HG02981 (cell line): ENCODE measurements around the gene MPHOSPH8.
"Not testable (repeated sequence)": the region's sequence is repeated elsewhere in the genome, so short reads cannot be mapped to it uniquely, and the experiment has no call there.

ENCODE experiments used
- ATAC-seq: cut with Tn5 transposase; IDR thresholded peaks from one replicate; pipeline ENCODE4 v1.9.1; 2021; ENCODE audit warnings: mild to moderate bottlenecking, moderate library complexity; ENCODE audit not compliant: unreplicated experiment

MPHOSPH8 gene

DNA sequence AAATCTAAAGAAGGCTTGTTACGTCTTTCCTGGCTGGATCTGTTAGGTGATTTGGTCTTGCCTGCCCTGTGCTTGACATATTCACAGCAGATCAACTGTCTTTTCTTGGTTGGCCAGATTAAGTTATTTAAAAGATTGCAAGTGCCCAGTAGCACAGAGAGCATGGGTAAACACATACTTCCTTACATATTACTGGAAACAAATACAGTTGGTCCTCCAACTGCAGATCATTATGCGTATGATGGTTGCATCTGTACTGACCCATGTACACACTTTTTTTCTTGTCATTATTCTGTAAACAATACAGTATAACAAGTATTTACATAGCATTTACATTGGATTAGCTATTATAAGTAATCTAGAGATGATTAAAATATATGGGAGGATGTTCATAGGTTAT is 9.2 kb upstream of the MPHOSPH8 start:
- ATAC-seq, result no peak

DNA sequence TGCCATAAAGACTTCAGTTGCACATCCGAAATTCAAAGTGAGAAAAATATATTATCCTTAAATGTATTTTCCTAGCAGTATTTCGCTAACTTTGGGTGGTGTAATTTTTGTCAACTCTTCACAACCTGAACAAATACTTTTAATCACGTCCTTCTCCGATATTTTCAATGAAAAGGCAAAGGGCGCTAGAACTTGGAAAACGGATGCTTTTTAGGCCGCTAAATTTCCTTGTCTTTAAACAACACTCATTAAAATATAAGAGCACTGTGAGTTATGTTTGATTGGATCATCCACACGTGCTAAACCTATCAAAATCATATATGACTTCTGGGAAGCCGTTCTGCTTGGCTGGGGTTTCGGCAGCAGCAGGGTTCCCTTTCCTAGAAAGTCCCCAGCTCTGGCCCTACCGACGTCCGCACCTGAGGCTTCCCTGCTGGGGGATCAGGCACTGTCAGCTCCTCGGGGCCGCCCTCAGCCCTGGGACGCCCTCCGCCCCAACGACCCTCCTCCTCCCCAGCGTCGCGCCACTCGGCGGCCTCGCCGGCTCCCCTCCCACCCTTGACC is 462 bp upstream of the MPHOSPH8 start:
- ATAC-seq, result no peak

DNA sequence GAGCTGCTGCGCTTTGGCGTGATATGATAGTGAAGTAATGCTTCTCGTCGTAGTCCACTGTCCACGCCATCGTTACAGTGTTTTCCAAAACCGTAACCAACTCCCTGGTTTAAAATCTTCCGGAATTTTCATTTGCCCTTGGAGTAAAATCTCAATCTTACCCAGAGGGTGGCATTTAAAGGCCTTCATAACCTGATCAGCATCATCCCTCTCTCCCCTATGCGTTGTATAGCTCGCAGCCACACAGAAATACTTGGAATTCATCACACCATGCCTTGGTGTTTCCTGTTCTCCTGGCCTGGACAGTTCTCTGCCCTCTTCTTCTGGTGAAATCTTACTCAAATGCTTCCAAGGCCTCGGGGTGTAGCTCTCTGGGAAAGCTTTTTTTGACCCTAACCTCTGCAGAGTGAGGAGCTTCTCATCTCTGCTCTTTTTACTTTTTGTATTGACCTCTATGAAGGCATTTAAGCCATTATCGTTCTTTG is 839 bp downstream of the MPHOSPH8 start:
- ATAC-seq, result peak; percentile 4

DNA sequence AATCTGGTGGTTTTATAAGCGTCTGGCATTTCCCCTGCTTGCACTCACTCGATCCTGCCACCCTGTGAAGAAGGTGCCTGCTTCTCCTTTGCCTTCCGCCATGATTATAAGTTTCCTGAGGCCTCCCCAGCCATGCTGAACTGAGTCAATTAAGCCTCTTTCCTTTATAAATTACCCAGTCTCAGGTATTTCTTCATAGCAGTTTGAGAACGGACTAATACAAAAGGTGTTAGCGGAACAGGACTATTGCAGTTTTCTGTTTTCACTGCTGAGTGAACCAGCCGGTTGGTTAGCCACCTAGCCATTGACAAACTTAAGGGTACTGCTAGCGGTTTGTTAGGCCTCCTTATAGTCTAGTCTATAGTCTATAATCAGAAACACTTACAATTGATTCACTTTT is 2.5 kb downstream of the MPHOSPH8 start:
- ATAC-seq, result not testable (repeated sequence)

DNA sequence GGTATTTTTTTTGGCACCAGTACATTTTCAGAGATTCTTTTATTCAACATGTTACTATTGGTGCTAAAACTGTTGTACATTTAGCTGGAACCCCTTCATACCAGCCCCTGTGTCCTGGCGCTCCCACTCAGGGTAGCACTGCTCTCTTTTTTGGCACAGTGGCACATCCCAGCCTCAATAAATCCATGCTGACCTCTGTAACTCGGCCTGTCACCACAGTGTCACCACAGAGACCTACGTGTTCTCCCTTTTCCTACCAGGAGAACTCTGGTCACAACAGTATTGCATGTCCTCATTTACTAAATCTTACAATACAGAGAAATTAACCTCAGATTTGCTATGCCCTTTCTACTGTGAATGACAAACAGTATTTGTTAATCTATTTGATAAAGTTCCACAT is 10.2 kb downstream of the MPHOSPH8 start:
- no peak for ATAC-seq

DNA sequence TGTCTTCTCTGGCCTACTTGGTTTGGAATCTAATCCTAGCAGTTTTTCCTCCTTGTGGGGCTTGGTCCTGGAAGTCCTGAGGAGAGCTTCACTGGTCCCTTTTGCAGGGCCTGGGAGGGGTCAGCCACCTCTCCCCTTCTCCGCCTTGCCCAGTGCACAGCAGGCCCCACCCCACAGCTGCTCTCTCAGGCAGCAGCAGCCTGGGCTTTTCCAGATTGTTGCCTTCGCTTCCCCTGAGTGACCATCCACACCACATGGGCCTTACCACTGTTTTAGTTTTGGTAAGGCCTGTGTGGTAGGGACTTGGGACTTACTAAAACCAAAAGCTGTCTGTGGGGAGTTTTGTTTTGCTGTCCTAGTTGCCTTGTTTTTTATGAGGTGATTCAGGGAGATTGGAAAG is 11.5 kb downstream of the MPHOSPH8 start:
- ATAC-seq, result no peak

DNA sequence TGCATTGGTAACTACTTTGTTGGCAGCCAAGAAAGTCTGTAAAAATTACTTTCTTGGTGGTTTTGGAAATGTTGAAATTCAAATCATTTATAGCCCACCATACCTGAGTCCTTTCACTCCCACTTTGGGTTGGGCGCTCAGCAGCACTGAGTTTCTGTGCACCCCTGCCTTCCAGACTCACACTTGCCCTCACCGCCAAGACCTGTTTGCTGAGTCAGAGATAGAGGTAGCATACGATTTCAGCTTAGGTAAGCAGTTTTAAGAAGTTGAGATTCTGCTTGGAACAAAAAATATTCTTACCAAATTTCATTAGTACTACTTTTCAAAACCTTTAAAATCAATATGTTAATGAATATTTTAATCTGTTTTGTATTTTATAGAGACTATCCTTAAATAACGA is 12.6 kb downstream of the MPHOSPH8 start:
- no peak for ATAC-seq

DNA sequence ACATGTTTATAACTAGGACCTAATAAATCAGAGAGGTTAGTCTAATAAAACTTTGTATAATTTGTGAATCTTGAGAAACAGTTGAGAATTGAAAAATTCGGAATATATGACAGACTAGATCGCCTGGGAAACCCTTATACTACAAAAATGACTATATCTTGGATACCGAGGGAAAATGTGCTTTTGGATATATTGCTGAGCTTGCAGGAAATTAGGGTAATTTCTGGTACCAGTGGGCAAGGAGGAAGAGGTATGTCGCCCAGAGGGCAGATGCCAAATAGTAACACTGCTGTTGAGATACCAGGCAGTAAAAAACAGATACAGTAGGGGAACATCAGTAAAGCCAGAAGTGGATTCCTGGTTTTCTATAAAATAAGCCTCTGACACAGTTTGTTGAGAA is 17.3 kb downstream of the MPHOSPH8 start:
- no peak for ATAC-seq

DNA sequence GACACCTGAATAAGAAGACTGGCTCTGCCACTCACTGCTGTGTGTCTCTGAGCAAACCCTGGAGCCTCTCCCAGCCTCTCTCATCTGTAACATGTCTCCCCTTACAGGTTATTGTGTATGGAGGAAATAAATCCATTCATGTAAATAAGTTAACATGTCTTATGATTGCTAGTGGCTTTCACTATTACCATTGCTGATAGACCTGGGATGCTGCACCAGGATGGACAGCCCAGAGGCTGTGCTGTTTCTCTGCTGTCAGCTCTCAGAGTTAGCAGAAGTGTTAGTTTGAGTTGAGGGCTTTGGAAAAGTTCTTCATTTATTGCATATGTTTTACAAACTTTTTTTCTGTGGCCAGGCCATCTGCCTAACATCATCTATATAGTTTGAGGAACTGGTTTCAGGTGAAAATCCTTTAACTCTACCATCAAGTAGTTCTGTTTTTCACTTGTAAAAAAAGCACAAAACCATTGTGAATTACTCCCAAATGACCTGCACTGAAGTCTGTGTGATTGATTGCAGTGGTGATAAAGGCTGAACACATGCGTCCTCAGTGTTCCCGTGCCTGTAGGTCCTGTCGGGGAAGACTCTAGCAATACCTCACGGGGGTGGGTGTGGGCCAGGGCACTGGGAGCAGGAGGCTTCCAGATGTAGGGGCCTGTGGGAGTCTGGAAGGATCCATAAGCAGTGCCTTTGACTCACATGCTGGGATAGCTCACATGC is 24.6 kb downstream of the MPHOSPH8 start:
- ATAC-seq, result no peak

DNA sequence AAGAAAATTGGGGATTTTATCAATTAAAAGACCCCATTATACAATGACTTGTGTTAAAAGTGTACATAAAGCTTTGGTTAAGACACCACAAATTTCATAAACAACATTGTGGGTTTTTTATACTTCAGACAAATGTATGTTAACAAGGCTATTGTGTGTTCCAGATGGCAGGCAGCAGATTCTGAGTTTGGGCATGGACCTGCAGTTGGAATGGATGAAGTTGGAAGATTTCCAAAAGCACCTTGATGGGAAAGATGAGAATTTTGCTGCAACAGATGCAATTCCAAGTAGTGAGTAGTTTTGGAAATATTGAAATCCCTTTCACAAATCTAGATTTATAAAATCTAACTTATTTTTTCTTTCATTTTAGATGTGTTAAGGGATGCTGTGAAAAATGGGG is 25.4 kb downstream of the MPHOSPH8 start:
- no peak for ATAC-seq

DNA sequence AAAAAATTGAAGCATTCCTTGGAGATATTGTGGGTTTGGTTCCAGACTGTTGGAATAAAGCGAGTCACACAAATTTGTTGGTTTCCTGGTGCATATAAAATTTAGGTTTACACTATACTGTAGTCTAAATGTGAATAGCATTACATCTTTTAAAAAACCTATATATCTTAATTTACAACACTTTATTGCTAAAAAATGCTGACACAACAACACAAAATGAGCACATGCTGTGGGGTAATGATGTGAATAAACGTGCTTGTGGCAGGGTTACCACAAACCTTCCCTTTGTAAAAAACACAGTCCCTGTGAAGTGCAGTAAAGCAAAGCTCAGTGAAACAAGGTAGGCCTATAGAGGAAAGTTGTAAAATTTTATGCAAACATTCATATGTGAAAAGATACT is 27.7 kb downstream of the MPHOSPH8 start:
- ATAC-seq, result no peak

DNA sequence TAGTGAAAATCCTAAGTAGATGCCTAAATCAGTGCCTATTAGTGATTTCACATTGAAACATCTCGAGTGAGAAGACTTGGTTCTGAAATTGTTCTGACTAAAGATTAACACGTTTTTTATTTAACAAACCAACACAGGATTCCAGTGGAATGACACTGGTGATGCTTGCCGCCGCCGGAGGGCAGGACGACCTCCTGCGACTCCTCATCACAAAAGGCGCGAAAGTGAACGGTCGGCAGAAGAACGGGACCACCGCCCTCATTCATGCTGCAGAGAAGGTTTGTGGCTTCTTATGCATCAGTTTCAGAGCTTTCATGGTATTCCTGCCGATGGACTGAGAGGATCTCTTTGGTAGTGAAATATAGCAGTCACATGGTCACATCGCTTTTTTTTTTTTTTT is 28.1 kb downstream of the MPHOSPH8 start:
- ATAC-seq, result no peak

DNA sequence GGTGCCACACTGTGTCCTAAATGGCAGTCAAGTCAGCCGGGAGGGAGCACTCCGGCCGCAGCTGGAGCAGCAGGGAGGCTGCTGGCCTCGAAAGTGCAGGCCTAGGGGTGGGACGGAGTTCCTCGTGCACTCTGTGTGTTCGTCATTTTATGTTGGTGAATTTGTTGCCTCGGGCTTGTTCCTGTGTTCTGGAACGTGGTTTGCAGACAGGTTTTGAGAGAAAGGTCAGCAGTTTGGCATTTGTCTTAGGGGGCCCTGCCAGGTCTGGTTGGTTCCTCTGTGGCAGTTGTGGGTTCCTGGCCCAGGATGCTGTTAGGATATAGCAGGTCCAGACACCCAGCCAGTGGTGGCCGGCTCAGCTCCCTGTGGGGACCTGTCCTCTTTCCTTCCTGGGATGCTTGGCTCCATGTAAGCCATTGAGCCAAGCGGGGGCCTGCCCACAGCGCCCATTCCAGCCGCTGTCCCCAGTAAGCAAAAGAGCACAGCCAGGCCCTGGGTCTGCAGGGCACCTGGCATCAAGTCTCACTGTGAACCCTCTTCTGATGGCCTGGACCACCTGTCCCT is 30.0 kb downstream of the MPHOSPH8 start:
- no peak for ATAC-seq

DNA sequence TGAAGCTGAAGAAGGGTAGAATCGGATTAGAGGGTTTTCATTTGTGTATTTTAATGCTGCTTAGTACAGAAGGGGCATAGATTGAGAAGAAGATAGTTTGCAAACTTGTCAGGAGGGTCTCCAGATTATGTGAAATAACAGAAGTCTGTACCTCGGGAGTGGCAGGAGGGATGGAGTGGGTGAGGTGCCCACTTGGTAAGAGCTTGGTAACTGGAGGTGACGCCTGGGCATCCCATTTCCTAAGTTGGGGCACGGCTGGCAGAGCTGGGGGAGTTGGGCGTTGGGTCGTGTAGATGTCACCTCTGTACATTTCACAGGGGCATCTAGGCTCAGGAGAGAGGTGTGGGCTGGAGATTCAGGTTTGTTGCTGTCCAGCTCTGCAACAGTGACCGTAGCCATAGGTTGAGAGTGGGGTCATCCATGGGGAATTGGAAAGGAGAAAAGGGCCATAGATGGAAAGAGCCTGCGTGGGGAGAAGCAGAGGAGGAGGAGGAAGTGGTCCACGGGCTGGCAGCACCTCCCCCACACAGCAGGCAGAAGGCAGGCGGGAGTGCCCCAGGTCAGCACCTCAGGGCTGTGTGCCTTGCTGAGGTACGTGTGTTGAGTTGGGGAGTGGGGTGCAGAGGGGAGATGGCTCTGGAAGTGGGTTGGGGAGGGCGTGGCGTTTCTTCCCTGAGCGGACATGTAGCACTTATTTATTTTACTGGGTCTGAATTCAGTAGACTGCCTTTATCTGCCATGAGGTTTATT is 31.2 kb downstream of the MPHOSPH8 start:
- ATAC-seq, result no peak

DNA sequence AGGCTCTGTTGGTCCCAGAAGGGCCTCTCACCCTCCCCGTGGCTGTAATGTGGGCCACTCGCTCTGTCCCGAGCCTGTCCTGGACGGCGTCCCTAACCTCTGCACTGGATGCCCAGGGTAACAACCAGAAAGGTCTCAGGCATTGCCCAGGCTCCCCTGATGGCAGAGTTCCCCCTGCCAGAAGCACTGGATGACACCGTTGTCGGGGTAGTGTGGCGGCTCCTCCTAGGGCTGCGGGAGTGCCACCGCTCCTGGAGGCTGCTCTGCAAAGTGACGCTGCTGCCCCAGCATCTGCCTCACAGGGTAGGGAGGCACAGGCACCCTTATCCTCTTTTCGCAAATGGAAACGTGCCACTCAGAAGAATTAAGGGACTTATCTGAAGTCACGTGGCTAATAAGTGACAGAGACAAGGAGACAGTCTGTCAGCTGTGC is 32.0 kb downstream of the MPHOSPH8 start:
- no peak for ATAC-seq

DNA sequence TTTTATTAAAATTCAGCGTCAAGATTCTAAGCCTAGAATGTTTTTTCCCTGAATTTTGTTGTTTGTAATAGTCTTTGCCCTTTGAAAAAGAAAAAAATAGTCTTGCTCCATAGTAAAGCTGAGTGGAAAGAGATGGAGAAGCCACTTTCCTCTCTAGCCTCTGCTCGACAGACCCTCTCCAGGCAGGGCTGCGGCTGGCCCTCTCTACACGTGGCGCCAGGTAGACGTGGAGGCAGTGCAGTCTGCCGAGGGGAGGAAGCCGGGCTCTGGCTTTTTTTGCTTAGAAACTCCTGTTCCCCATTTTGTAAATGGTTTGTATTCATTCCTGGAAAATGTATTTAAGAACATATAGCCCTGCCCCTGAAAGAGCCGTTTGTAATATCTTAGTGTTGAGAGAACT is 35.3 kb downstream of the MPHOSPH8 start:
- no peak for ATAC-seq

DNA sequence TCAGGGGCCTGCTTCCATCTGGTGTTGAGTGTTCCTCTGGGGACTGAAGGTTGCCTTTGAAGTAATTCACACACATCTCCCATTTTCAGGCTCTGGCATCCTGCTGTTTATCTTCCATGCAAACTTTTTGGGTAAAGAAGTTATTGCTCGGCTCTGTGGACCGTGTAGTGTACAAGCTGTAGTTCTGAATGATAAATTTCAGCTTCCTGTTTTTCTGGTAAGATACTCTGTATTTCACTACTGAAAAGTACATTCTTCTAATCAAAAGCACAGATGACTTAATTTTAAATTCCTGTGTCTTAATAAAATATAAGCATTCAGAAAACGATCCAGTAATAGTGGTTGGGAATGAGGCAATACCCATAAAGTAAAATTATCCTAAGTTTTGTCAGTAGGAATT is 36.7 kb downstream of the MPHOSPH8 start:
- no peak for ATAC-seq

DNA sequence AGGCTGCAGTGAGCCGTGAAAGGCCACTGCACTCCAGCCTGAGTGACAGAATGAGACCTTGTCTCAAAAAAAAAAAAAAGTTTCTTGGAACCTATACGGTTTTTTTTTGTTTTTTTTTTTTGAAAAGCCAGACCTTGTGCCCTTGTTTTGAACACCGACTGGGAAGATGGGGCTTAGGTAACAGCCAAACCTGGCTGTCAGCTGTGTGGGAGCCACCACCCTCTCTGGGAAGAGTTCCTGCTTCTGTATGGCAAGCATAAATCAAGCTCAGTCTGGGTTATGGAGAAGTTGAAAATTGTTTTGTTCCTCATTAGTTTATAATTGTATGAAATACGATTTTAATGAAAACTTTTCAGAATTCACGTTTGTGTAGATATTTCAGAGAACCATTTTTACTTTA is 39.5 kb downstream of the MPHOSPH8 start:
- ATAC-seq, result no peak

DNA sequence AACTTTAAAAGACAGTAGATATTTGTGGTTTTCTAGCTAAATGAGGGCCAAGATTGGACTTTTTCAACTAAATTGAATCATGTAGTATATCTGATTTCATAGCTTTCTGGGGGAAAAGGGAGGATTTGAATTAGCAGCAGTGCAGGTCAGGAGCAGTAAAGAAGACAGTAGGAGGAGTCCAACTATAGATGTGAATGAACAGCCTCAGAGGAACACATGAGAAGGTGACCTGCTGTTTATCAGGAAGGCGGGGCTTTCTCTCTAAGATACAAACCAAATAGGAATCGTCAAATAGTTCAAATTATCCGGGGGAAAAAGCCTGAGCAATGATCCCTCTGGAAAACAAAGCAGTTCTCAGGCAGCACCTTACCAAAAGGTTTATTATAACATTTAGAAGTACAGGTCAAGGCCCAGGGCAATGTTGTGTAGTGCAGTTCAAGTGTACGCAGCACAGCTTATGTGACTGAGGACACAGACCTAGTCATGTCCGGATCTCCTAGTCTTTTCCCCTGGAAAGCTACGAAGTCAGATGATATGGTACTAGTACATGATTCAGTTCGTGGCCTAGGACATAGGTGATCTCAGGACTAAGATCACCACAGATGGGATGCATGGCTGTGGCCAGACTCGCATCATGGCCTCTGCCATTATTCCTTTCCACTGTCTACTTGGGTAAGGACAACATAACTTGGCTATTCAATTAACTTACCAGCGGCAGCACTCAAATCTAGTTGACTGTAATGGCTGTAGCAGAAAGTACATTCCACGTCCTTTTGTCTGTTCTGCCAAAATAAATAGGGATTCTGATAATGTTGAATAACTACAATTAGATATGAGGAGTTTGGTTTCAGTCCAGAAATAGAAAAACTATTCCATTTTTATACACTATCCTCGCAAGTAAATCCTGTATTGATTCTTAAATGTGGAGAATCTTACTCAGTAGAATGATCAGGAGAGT is 40.3 kb downstream of the MPHOSPH8 start:
- no peak for ATAC-seq

DNA sequence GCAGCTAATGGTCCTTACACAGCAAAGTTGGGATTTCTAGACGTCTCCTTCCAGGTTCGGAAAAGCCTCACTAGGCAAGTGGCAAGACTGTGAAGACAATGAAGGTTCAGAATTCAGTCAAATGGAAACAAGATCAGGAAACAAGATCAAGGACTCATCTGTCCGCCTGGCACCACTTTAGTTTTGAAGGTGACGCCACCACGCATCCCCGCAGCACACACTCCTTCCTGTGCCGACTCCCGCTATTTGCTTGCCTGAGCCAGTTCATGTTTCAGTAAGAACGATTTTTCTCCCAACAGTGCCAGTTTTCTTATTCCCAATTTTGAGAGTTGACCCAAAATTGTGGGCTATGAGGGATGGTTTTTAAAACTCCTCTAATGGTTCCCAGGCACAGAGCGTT is 41.4 kb downstream of the MPHOSPH8 start:
- no peak for ATAC-seq

DNA sequence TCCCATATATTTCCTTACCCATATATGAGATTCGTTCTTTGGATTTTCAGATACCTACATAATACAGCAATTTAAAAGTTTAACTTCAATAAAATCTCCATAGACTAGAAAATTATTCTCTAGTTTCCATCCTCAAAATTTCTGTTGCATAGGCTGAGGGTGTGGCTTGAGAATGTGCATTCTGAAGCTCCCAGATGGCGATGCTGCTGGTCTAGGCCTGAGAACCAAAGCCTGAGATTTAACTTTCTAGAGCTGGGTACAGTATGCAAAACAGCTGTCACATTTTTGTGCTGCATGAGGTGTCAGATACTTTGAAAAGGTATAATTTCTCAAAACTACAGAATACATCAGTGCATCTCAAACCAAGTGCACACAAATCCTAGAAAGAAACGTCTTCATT is 42.7 kb downstream of the MPHOSPH8 start:
- ATAC-seq, result no peak
